GM21526 (cell line): ENCODE results near the gene TSSK2.
"Not testable (repeated sequence)": the region's sequence is repeated elsewhere in the genome, so short reads cannot be mapped to it uniquely, and the experiment has no call there.

ENCODE experiments used
- ATAC-seq: cut with Tn5 transposase; IDR thresholded peaks from one replicate; pipeline ENCODE4 v1.9.1; 2021; ENCODE audit warnings: moderate library complexity; ENCODE audit not compliant: unreplicated experiment, low FRiP score

TSSK2 gene

GRCh38 chr22:19130959-19131684 lies at the start of gene TSSK2:
TSS of gene TSSK2 (plus strand) at chr22:19131308. CDS start at chr22:19131400, 92 bp downstream.
- ATAC-seq = no peak

DNA sequence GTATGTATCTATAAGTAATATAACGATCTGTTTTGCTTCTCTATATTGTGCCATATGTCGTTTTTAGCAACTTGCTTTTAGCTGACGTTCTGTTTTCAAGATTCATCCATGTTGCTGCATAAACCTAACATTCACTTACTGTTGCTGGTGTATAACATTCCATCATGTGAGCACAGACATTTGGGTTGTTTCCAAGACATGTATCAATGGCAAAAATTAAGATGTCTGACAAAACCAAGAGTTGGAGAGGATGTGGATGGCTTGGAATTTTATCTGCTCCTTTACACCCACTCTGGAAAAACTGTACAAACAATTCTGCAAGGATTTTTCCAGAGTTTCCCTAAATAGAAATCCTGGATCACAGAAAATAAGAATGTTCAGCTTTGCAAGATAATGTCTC lies 49.8 kb upstream of the TSSK2 start:
- ATAC-seq = no peak

DNA sequence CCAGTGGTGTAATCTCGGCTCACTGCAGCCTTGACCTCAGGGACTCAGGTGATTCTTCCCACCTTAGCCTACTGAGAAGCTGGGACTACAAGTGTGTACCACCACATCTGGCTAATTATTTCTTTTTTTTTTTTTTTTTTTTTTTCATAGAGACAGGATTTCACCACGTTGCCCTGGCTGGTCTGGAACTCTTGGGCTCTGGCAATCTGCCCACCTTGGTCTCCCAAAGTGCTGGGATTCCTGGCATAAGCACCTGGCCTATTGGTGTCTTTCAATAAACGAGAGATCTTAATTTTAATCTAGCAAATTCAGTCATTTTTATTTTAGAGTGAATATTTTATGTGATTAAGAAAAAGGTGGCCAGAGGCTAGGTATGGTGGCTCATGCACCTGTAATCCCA lies 49.0 kb upstream of the TSSK2 start:
- no peak for ATAC-seq

DNA sequence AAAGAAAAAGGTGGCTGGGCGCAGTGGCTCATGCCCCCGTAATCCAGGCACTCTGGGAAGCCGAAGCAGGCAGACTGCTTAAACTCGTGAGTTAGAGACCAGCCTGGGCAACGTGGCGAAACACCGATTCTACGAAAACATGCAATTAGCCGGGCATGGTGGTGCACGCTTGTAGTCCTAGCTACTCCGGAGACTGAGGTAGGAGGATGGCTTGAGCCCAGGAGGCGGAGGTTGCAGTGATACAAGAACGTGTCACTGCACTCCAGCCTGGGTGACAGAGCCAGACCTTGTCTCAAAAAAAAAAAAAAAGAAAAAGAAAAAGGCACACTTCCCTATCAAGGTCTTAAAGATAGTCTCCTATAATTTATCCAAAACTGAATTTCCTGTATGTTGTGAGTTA lies 48.3 kb upstream of the TSSK2 start:
- ATAC-seq = no peak

DNA sequence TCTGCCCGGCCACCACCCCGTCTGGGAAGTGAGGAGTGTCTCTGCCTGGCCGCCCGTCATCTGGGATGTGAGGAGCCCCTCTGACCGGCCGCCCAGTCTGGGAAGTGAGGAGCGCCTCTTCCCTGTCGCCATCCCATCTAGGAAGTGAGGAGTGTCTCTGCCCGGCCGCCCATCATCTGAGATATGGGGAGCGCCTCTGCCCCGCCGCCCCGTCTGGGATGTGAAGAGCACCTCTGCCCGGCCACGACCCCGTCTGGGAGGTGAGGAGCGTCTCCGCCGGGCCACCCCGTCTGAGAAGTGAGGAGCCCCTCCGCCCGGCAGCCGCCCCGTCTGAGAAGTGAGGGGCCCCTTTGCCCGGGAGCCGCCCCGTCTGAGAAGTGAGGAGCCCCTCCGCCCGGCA lies 47.0 kb upstream of the TSSK2 start:
- ATAC-seq = not testable (repeated sequence)

DNA sequence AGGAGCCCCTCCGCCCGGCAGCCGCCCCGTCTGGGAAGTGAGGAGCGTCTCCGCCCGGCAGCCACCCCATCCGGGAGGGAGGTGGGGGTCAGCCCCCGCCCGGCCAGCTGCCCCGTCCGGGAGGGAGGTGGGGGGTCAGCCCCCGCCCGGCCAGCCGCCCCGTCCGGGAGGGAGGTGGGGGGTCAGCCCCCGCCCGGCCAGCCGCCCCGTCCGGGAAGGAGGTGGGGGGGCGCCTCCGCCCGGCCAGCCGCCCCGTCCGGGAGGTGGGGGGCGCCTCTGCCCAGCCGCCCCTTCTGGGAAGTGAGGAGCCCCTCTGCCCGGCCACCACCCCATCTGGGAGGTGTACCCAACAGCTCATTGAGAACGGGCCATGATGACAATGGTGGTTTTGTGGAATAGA lies 46.5 kb upstream of the TSSK2 start:
- not testable (repeated sequence) for ATAC-seq

DNA sequence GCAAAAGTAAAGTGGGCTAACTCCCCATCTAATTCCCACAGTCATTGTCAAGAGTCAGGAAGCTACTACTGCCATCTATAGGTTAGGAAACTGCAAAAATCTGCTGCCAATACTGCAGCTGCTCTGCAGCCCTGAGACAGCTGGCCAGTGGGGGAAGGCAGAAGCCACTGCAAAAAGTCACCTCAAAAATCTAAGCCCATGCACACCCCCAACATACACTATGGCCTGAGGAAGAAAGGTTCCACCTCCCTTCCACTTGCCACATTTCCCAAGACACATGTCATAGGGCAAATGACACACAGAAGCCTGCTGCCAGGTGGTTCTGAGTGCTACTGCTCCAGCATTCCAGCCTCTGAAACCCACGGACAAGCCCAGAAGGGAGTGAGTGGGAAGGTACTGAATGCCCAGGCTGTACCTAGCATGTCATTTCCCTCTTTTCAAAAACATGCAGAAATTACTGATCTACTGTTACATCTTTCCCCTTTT lies 45.8 kb upstream of the TSSK2 start:
- ATAC-seq = no peak

- no peak for ATAC-seq
These were observed 44.7 kb upstream of the TSSK2 start for GRCh38 chr22:19086417-19086816.

DNA sequence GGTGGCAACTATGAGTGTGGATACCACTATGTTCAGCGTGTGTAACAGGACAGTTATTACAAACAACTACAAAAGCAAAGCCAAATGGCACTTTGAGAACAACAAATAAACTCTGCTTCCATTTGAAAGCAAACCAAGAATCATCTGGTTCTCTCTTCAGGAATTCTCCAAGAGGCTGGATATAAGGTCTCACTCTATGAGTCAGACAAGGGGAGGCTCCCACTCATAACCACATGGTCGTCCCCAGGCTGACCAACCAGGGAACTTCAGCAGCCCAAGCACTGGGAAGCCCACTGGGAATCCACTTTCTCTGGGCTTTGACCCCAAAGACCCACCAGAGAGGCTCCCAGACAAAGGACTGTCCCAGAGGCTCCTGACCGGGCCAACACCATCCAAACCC lies 44.2 kb upstream of the TSSK2 start:
- ATAC-seq = no peak

GRCh38 chr22:19088866-19089595 lies 42.1 kb upstream of the TSSK2 start:
- ATAC-seq = no peak

DNA sequence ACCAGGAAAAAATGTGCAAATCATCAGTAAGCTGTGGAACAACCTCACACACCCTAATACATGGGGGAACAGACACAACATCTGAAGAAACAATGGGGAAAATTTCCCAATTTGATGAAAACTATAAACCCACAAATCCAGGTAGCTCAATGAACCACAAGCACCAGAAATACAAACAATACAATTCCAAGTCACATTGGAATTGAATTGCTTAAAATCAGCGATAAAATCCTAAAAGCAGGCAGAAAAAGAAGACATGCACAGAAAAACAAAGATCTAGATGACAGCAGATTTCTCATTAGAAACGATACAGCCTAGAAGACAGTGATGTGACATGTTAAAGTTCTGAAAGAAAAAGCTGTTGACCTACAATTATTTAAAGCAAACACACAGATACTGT lies 40.9 kb upstream of the TSSK2 start:
- no peak for ATAC-seq

DNA sequence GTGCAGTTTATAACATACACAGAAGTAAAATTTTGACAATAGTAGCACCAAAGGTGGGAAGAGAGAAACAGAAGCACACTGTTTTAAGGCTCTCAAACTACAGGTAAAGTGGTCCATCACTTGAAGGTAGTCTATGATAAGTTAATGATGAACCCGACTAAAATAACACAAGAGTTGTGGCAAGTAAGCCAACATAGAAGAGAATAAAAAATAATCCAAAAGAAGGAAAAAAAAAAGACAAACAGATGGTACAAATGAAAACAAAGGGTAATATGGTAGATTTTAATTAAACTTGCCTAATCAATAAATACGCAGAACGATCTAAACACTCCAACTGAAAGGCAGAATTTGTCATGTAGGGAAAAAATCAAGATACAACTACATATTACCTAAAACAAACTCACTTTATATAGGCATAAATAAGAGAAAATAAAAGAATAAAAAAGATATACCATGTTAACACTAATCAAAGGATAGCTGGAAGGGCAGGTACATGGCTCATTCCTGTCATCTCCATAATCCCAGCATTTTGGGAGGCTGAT lies 40.5 kb upstream of the TSSK2 start:
- no peak for ATAC-seq

DNA sequence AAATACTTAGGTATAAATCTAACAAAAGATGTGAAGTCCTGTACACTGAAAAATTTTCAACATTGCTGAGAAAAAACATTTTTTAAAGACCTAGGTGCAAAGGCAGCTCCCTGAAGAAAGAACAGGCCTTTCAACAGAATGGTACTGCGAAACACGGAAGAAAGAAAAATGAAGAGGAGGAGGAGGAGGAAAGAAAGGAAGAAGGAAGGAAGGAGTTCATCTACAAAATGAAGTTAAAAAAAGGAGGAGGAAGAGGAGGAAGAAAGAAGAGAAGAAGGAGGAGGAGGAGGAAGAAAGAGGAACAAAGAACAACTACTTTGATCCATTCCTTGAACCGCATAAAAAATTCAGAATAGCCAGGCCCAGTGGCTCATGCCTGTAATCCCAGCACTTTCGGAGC lies 38.4 kb upstream of the TSSK2 start:
- no peak for ATAC-seq

DNA sequence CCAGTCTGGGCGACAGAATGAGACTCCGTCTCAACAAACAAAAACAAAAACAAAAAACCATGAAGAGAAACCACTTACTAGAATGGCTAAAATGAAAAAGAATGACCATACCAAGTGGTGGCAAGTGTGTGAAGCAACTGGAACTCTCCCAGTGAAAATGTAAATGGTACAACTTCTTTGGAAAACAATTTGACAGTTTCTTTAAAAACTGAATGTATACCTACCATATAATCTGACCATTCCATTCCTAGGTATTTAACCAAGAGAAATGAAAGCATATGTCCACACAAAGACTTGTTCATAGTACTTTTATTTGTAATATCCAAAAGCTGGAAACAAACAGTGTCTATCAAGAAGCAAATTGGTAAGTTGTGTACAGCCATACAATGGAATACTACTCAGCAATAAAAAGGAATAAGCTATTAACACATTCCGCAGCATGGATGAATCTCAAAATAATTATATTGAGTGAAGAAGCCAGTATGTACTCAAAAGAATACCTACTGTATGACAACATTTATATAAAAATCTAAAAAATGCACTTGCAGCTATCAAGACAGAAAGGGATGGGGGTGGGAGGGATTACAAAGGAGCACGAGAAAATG lies 36.6 kb upstream of the TSSK2 start:
- no peak for ATAC-seq

- no peak for ATAC-seq
These were observed 34.6 kb upstream of the TSSK2 start for GRCh38 chr22:19096555-19096954.

GRCh38 chr22:19097518-19097917 lies 33.6 kb upstream of the TSSK2 start:
- no peak for ATAC-seq

DNA sequence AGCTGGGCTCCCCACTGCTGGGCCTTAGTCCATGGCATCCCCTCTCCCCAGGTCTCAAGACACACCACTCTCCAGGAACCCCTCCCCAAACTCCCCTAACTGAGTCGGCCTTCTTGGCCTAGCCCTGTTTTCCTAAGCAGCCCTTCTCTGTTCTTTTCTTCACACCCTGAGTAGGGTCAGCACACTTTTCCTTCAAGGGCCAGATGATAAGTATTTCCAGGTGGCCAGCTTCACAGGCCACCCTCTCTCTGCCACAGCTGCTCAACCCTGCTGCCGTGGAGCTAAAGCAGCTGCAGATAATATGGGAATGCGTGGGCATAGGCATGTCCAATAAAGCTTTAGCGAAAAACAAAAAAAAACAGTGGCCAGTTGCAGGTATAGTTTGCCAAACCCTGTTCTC lies 33.0 kb upstream of the TSSK2 start:
- no peak for ATAC-seq

GRCh38 chr22:19103880-19104821 lies 27.0 kb upstream of the TSSK2 start:
- no peak for ATAC-seq

DNA sequence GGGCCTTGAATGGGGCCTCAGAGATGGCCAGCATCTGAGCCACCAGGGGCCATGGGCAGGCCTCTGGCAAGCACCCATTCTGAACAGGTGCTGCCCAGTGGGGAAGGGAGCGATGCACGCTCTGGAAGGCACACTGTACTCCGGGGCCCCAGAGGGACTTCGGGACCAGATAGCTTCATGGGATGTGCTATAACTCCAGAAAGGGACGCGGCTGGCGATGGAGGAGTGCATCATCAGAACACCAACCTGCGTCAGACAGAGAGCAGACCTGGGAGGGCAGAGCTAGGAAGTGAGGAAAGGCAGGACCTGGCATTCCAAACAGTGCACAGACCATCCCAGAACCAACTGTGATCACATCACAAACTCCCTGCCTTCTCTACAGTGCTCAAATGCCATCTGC lies 25.7 kb upstream of the TSSK2 start:
- ATAC-seq = no peak
